Activated naive CD4-positive, alpha-beta T cell treated with anti-CD3 and anti-CD28 coated beads for 36 hours (primary cell): Measurements from ENCODE around the gene ASCL5. TPM values are rescaled to one million over a fixed set of nuclear protein-coding genes. Genes with fewer than 3 reads are reported as not detected.

ENCODE experiments used
- CTCF ChIA-PET: fragments of 350-600 bp; sonication (Branson Sonifier 250); formaldehyde crosslinking; loops from one replicate; lab custom pipeline; 2021; ENCODE audit warnings: antibody characterized with exemption; lab: Charles Lee
- DNase-seq: peaks from one replicate; pipeline ENCODE4 v3.0.0-alpha.2; 2020
- H3K27ac Mint-ChIP-seq: one replicate; pipeline ENCODE4 v1.8.0; 2021; ENCODE audit warnings: mild to moderate bottlenecking, mixed read lengths
- H3K27me3 Mint-ChIP-seq: one replicate; pipeline ENCODE4 v1.8.0; 2021; ENCODE audit warnings: low read depth, mixed read lengths
- H3K36me3 Mint-ChIP-seq: one replicate; pipeline ENCODE4 v1.8.0; 2021; ENCODE audit warnings: low read depth, mixed read lengths
- H3K4me1 Mint-ChIP-seq: one replicate; pipeline ENCODE4 v1.8.0; 2021; ENCODE audit warnings: low read depth, mixed read lengths
- H3K4me3 Mint-ChIP-seq: one replicate; pipeline ENCODE4 v1.8.0; 2021; ENCODE audit warnings: mild to moderate bottlenecking, moderate library complexity, mixed read lengths
- H3K9me3 Mint-ChIP-seq: one replicate; pipeline ENCODE4 v1.8.0; 2021; ENCODE audit warnings: mixed read lengths
- intact Hi-C: fragments of 100-400 bp; cut with micrococcal nuclease; formaldehyde crosslinking; loops from one replicate; pipeline ENCODE4 v1.15.1; 2023
- total RNA-seq, 2 experiments: library from RNA; stranded (reverse); gene quantifications; one replicate each; pipeline ENCODE4 v1.2.3, GENCODE V29; 2021

ASCL5 gene
- total RNA-seq, 2 experiments from 2014 or later, result not detected

DNA sequence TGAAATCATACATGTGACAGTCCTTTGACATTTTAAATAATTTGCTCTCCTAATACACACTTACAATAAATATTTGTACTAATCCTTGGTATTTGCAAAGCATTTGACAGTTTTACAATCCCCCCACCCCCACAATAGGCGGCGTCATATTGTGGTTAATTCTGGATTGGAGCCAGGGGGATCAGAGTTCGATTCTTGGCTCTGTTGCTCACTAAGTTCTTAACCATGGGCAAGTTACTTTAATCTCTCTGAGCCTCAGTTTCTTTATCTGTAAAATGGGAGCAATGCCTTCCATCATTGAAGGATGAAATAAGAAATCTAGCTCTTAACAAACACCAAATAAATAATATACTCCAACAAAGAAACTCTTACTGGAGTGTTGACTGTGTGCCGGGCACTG, 38.6 kb downstream of the ASCL5 start:
- Mint-ChIP-seq H3K36me3 (no peaks in the 10 kb centered on the region), H3K4me3 (no peak overlapping the region), H3K27me3 (peaks cover 2% of the 10 kb centered on the region), H3K4me1 (no peaks in the 10 kb centered on the region), H3K27ac (no peak overlapping the region), H3K9me3 (no peaks in the 10 kb centered on the region)
- no peak for DNase-seq
- CTCF ChIA-PET, result no interaction called here
- intact Hi-C loops, result no loop called here

DNA sequence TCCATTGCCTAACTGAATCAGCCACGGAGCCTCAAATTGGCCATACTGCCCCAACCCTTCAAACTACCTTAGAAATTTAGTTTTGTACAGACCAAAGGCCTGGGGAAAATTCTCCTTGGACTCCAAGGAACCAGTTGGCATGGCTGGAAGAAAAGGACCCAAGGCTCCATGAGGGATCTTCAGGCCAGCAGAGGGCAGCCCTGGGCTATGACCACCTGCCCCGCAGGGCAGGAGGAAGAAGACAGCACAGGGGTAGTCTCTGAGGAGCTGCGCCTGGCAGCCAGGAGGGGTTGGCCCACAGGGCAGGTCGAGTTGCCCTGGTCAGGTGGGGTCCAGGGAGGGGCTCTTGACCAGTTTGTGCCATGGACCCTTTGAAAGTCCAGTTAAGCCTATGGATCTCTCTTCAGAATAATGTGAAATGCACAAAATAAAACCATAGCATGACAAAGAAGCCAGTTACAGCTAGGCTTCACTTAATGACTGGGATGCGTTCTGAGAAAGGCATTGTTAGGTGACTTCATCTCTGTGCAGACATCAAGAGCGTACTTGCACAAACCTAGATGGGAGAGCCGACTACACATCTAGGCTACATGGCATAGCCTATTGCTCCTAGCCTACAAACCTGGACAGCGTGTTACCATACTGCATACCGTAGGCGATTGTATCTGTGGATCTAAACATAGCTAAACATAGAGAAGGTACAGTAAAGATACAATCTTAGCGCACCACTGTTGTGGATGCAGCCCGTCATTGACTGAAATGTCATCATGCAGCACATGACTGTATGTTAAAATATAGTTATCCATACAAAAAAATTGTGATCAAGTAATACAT, 40.9 kb downstream of the ASCL5 start:
- Mint-ChIP-seq H3K27me3 (peaks cover 2% of the 10 kb centered on the region), H3K36me3 (no peaks in the 10 kb centered on the region), H3K4me1 (no peaks in the 10 kb centered on the region), H3K9me3 (no peaks in the 10 kb centered on the region), H3K4me3 (no peak overlapping the region), H3K27ac (no peak overlapping the region)
- peak; percentile 66 for DNase-seq
- intact Hi-C loops, result loop anchor here (1.0 kb wide), 2 partner anchors 28 to 33 kb away; no protein-coding TSS in a partner anchor
- CTCF ChIA-PET, result interaction anchor here (0.7 to 2.7 kb wide), 14 partner anchors 9 to 151 kb away, joined by 3 to 16 read pairs (median 4); no protein-coding TSS in a partner anchor

DNA sequence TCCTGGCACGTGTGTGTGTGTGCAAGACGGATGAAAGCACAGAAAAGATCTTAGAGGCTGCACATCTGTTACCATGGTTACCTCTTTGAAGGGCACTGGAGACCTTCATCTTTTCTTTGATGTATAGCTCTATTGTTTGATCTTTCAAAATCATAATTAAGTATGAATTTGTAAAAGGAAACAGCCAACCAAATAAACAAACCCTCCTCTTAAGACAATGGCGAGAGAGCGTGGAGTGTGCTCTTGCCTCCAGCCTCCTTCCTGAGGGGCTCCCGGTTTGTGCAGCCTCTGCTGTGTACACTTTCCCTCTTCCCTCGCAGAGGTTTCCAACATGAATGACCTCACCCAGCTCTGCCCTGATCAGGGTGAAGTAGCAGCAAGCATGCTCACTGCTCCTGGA, 42.7 kb downstream of the ASCL5 start:
- no peaks in the 10 kb centered on the region for H3K4me1 Mint-ChIP-seq
- CTCF ChIA-PET, result interaction anchor here (1.0 to 1.7 kb wide), 6 partner anchors 9 to 104 kb away, joined by 3 to 6 read pairs (median 3); no protein-coding TSS in a partner anchor
- intact Hi-C loops, result no loop called here
- DNase-seq, result no peak
- H3K27ac Mint-ChIP-seq, result no peak overlapping the region
- no peaks in the 10 kb centered on the region for H3K9me3 Mint-ChIP-seq
- no peaks in the 10 kb centered on the region for H3K36me3 Mint-ChIP-seq
- H3K4me3 Mint-ChIP-seq, result no peak overlapping the region
- peaks cover 2% of the 10 kb centered on the region for H3K27me3 Mint-ChIP-seq

DNA sequence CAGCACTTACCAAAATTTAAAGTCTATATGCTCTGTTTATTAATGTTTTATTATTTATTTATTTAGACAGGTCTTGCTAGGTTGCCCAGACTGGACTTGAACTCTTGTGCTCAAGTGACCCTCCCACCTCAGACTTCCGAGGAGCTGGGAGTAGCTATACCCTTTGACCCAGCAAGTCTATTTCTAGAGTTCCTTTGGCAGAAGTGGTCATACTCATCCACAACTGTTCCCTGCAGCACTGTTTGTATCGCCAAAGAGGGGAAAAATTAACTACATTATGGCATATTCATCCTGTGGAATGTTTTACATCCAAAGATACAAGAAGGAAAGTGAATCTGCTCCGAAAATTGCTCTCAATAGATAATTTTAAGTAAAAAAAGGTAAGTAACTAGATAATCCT, 43.2 kb downstream of the ASCL5 start:
- CTCF ChIA-PET, result interaction anchor here (1.1 to 1.7 kb wide), 3 partner anchors 30 to 104 kb away, joined by 3 to 6 read pairs (median 4); no protein-coding TSS in a partner anchor
- H3K4me1 Mint-ChIP-seq, result no peaks in the 10 kb centered on the region
- DNase-seq, result no peak
- no peak overlapping the region for H3K4me3 Mint-ChIP-seq
- no peaks in the 10 kb centered on the region for H3K36me3 Mint-ChIP-seq
- peaks cover 2% of the 10 kb centered on the region for H3K27me3 Mint-ChIP-seq
- no peak overlapping the region for H3K27ac Mint-ChIP-seq
- intact Hi-C loops, result no loop called here
- H3K9me3 Mint-ChIP-seq, result no peaks in the 10 kb centered on the region

DNA sequence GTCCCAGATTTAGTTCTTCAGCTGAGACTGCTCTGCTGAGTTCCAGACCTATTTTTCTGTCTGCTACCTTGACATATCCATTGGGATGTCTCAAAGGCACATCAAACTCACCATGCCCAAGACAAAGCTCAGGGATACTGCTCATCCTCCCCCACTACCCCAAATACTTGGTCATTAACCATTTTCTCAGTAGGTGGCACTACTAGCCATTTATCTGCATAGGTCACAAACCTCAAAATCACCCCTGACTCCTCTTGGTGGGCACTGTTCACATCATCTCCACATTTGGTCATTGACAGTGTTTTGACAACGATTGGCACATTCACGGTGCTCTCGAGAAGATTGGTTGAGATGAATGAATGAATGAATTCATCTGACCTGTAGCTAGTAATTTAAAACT, 46.8 kb downstream of the ASCL5 start:
- Mint-ChIP-seq H3K9me3 (no peaks in the 10 kb centered on the region), H3K4me1 (no peaks in the 10 kb centered on the region), H3K27ac (no peak overlapping the region), H3K36me3 (no peaks in the 10 kb centered on the region), H3K27me3 (no peaks in the 10 kb centered on the region), H3K4me3 (no peak overlapping the region)
- intact Hi-C loops, result no loop called here
- CTCF ChIA-PET, result interaction anchor here (0.5 to 2.0 kb wide), 7 partner anchors 31 to 113 kb away, joined by 3 to 12 read pairs (median 5); no protein-coding TSS in a partner anchor
- DNase-seq, result no peak

DNA sequence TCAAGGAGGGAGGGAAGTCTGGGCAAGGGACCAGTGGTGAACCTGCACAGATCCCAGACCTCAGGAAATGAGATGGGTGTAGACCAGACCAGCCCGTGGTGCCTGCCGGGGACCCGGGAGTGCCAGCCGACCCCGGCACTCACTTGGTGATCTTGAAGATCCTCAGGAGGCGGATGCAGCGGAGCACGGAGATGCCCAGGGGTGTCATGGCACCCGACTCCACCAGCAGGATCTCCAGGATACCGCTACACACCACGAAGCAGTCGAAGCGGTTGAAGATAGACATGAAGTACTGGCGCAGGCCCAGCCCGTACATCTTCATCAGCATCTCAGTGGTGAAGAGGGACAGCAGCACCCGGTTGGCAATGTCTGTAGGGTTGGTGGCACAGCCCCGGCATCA, 49.2 kb downstream of the ASCL5 start:
- no peaks in the 10 kb centered on the region for H3K4me1 Mint-ChIP-seq
- no peak for DNase-seq
- H3K27ac Mint-ChIP-seq, result no peak overlapping the region
- intact Hi-C loops, result no loop called here
- H3K4me3 Mint-ChIP-seq, result no peak overlapping the region
- no peaks in the 10 kb centered on the region for H3K9me3 Mint-ChIP-seq
- CTCF ChIA-PET, result no interaction called here
- H3K36me3 Mint-ChIP-seq, result no peaks in the 10 kb centered on the region
- H3K27me3 Mint-ChIP-seq, result no peaks in the 10 kb centered on the region

DNA sequence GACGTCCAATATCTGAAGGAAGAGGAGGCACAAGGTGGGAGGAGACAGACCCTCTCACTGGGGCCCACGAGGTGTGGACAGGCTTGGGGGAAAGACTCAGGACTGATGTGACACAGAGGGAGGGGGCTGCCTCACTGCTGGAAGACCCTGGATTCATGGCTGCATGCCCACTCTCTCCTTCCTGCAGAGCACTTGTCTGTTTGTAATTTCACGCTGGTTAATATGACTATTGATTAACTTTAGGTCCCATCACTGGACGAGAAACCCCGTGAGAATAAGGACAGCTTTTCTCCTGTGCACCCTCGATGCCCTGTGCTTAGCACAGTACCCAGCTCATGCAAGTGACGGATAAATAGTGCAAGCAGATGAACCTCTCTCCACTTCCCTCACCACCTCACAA, 49.9 kb downstream of the ASCL5 start:
- no peak overlapping the region for H3K4me3 Mint-ChIP-seq
- DNase-seq, result no peak
- CTCF ChIA-PET, result no interaction called here
- no peaks in the 10 kb centered on the region for H3K27me3 Mint-ChIP-seq
- H3K27ac Mint-ChIP-seq, result no peak overlapping the region
- H3K36me3 Mint-ChIP-seq, result no peaks in the 10 kb centered on the region
- no peaks in the 10 kb centered on the region for H3K4me1 Mint-ChIP-seq
- intact Hi-C loops, result no loop called here
- H3K9me3 Mint-ChIP-seq, result no peaks in the 10 kb centered on the region

DNA sequence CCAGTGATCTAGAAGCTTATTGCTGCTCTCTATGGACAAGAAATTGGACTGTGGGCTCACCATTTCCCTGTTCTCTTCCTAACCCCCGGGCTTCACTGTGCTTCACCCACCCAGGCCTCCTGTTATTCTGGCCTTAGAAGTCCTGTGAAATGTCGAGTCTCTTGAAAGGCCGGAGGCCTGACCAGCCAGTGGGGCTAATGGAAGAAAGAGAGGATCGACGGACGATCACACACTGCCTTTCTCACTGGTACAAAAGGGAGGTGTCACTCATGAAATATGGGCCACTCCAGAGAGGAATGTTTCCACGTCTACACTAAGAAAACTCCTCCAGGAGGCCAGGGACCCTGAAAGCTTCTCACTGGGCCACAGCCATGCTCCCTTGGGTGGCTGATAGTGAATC, 50.9 kb downstream of the ASCL5 start:
- CTCF ChIA-PET, result interaction anchor here (1.2 kb wide), 1 partner anchor 9 kb away, joined by 3 read pairs; no protein-coding TSS in a partner anchor
- Mint-ChIP-seq H3K4me1 (no peaks in the 10 kb centered on the region), H3K27ac (no peak overlapping the region), H3K4me3 (no peak overlapping the region), H3K36me3 (no peaks in the 10 kb centered on the region), H3K9me3 (no peaks in the 10 kb centered on the region), H3K27me3 (no peaks in the 10 kb centered on the region)
- intact Hi-C loops, result no loop called here
- no peak for DNase-seq

DNA sequence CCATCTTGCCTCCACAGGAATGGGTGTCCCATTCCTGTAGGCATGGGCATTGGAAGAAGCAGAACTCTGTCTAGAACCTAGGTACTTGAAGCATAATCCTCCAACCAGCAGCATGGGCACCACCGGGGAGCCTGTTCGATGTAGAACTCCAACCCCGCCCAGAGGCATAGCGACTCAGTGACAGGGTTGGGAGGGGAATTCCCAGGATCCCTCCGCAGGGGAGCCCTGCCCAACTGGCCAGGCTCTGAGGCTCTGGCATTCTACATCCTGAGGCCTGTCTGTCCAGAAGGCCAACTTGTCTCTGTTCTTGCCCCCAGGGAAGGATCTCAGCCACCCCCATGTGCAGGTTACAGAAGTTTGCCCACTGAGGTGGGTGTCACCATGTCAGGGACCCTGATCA, 53.0 kb downstream of the ASCL5 start:
- no peaks in the 10 kb centered on the region for H3K9me3 Mint-ChIP-seq
- CTCF ChIA-PET, result no interaction called here
- no peak overlapping the region for H3K4me3 Mint-ChIP-seq
- no peak overlapping the region for H3K27ac Mint-ChIP-seq
- H3K4me1 Mint-ChIP-seq, result no peaks in the 10 kb centered on the region
- no peaks in the 10 kb centered on the region for H3K36me3 Mint-ChIP-seq
- intact Hi-C loops, result no loop called here
- no peak for DNase-seq
- no peaks in the 10 kb centered on the region for H3K27me3 Mint-ChIP-seq

DNA sequence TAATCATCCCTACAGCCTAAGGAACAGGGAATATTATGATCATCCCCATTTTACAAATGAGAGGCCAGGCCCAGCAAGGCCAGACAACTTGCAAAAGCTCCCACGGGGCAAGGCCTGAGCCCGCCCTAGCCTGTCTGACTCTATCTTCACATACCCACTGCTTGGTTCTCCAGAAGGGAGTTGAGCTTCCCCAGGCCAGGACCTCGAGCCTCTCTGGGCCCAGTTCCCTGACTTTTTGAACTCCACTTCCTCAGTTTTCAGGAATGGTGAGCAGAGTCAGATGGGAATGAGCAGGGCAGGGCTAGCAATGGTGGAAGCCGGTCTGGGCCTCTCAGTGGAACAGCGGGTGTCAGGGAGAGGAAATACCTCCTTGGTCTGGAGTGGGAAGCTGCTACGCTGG, 54.1 kb downstream of the ASCL5 start:
- Mint-ChIP-seq H3K4me1 (no peaks in the 10 kb centered on the region), H3K27ac (no peak overlapping the region), H3K27me3 (no peaks in the 10 kb centered on the region), H3K4me3 (no peak overlapping the region), H3K9me3 (no peaks in the 10 kb centered on the region), H3K36me3 (no peaks in the 10 kb centered on the region)
- DNase-seq, result no peak
- CTCF ChIA-PET, result no interaction called here
- intact Hi-C loops, result no loop called here

DNA sequence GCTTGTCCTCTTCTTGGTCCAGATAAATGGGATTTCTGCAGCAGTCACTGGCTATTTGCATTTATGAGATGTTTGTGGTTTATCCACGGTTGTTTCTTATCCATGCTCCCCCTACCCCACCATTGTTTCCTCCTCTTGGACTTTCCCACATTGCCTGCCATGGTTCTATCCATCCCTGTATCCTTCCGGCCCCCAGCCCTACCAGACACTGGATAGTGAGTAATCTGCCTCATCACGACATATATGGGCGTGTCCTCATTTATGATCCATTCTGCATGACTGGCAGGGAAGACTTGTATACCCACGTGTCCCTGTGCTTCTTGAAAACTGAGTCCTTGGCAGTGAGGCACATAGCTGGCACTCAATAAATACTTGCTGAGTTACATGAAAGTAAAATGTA, 54.8 kb downstream of the ASCL5 start:
- CTCF ChIA-PET, result no interaction called here
- intact Hi-C loops, result no loop called here
- no peak for DNase-seq
- no peaks in the 10 kb centered on the region for H3K4me1 Mint-ChIP-seq
- no peaks in the 10 kb centered on the region for H3K27me3 Mint-ChIP-seq
- no peaks in the 10 kb centered on the region for H3K36me3 Mint-ChIP-seq
- H3K4me3 Mint-ChIP-seq, result no peak overlapping the region
- no peaks in the 10 kb centered on the region for H3K9me3 Mint-ChIP-seq
- no peak overlapping the region for H3K27ac Mint-ChIP-seq

DNA sequence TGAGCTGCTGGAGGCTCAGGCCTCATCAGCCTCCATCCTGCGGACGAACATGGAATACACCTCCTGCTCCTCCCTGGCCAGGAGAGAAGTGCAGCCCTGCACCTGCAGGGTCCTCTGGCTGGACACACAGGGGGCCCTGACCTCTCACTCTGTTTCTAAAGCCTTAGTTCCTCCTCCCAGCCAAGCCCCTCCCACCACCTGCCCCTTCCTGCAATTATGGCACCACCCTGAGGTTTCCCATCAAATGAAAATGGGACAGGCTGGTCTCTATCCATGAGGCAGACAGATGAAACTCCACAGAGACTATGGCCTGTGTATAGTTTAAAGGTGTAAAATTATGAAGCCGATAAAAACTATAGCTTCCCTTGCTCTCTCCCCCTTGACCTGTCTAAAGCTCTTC, 57.3 kb downstream of the ASCL5 start:
- intact Hi-C loops, result no loop called here
- Mint-ChIP-seq H3K27me3 (no peaks in the 10 kb centered on the region), H3K4me1 (no peaks in the 10 kb centered on the region), H3K4me3 (no peak overlapping the region), H3K27ac (no peak overlapping the region), H3K9me3 (no peaks in the 10 kb centered on the region), H3K36me3 (no peaks in the 10 kb centered on the region)
- CTCF ChIA-PET, result interaction anchor here (0.6 to 1.0 kb wide), 3 partner anchors 75 to 115 kb away, joined by 3 to 4 read pairs (median 3); no protein-coding TSS in a partner anchor
- DNase-seq, result no peak

DNA sequence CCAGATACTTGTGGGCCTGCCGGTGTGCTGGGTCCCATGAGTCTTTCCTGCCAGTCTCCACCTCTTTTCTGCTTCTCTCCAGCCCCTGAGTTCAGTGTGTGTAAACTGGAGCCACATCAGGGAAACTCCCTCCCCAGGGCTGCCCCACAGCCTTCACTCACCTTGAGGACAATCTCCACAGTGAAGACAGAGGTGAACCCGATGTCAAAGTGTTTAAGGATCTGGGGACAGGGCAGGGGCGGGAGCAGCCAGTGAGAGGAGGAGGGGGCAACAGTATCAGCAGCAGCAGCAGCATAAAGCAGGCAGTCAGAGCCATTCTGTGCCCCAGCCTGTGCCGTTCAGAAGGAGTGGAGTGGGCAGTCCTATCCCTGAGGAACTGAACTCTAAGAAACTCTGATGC, 58.0 kb downstream of the ASCL5 start:
- Mint-ChIP-seq H3K4me3 (no peak overlapping the region), H3K27ac (no peak overlapping the region), H3K4me1 (no peaks in the 10 kb centered on the region), H3K9me3 (no peaks in the 10 kb centered on the region), H3K36me3 (no peaks in the 10 kb centered on the region), H3K27me3 (no peaks in the 10 kb centered on the region)
- intact Hi-C loops, result no loop called here
- CTCF ChIA-PET, result no interaction called here
- DNase-seq, result no peak
